ENCODE data around the gene ARHGEF12.

DNA sequence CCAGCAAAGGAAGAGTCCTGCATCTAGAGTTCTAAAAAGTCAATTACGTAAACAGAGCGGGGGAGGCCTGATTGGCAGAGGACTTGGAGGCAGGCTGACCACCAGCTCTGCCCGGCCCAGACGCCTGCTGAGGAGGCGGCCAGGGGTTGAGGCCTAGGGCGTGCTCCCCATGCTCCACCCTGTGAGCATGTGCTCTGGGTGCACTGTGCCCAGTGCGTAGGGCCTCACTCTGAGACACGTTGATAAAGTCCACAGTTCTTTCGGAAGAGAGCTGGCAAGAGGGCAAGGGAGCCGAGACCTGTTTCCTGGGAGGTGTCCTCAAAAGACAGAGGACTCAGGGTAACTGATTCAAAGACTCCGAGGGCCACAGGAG, 200.6 kb downstream of the ARHGEF12 start:
- no peak for TF ChIP-seq POLR2A (IDR thresholded peaks at IDR 0.05; ENCODE audit: low read depth, low read length)
- no peak for TF ChIP-seq DPF2 (IDR thresholded peaks at IDR 0.05)
- TF ChIP-seq CBX5 (IDR thresholded peaks at IDR 0.05; ENCODE audit: low read depth), result no peak
- TF ChIP-seq, protein P1, sequence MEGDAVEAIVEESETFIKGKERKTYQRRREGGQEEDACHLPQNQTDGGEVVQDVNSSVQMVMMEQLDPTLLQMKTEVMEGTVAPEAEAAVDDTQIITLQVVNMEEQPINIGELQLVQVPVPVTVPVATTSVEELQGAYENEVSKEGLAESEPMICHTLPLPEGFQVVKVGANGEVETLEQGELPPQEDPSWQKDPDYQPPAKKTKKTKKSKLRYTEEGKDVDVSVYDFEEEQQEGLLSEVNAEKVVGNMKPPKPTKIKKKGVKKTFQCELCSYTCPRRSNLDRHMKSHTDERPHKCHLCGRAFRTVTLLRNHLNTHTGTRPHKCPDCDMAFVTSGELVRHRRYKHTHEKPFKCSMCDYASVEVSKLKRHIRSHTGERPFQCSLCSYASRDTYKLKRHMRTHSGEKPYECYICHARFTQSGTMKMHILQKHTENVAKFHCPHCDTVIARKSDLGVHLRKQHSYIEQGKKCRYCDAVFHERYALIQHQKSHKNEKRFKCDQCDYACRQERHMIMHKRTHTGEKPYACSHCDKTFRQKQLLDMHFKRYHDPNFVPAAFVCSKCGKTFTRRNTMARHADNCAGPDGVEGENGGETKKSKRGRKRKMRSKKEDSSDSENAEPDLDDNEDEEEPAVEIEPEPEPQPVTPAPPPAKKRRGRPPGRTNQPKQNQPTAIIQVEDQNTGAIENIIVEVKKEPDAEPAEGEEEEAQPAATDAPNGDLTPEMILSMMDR (IDR thresholded peaks at IDR 0.05 in 2 of 3, conservative IDR thresholded peaks at IDR 0.05 in 1 of 3; ENCODE audit: control insufficient read depth in 2 of 3, extremely low read depth in 1 of 3, insufficient read depth in 1 of 3, low read depth in 3 of 3, low read length in 3 of 3), result no peak
- TF ChIP-seq ZZZ3 (IDR thresholded peaks at IDR 0.05; ENCODE audit: control insufficient read depth, insufficient read length, low read depth), result no peak
